Endometrium (tissue), 2 donors: ENCODE data around the gene PDE4B.

Source experiments
- FAIRE-seq: peaks from 2 replicates; lab custom pipeline; 2012; peaks lifted over from hg19 to GRCh38; lab: Jason Lieb, UNC
- donor health status: control.
- donor health status: control.

The PDE4B gene

GRCh38 chr1:66364578-66365391 lies 572.1 kb downstream of the PDE4B start:
- FAIRE-seq, result no peak

DNA sequence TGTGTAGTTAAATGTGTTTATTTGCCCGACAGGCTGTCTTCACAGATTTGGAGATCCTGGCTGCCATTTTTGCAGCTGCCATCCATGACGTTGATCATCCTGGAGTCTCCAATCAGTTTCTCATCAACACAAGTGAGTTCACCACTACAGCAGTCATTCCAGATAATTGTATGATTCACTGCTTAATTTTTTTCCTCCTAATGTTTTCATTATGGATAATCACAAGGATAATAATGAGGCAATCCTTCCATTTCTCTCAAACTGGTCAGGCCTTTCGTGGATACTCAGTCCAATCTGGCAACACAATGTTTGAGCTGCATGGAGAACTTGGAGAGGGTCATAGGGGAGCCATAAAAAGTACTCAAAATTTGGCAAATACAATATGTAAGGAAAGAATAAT lies 572.9 kb downstream of the PDE4B start:
- FAIRE-seq, result no peak

DNA sequence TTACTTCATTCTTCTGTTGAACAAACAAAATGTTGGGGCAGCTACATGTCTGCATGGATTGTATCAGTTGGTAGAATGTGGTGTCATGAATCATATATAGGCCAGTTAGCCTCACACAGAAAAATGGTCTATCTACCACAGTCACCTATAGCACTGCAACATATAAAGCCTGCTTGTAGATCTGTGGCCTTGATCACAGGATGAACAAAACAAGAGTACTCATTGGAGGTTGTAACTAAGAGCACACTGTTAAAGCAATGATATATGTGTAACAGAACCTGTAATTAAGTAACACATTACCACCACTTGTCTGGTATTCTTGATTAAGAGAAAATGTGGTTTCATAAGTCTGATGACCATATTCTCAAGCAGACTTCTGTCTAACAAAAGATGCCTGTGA lies 573.9 kb downstream of the PDE4B start:
- no peak for FAIRE-seq

DNA sequence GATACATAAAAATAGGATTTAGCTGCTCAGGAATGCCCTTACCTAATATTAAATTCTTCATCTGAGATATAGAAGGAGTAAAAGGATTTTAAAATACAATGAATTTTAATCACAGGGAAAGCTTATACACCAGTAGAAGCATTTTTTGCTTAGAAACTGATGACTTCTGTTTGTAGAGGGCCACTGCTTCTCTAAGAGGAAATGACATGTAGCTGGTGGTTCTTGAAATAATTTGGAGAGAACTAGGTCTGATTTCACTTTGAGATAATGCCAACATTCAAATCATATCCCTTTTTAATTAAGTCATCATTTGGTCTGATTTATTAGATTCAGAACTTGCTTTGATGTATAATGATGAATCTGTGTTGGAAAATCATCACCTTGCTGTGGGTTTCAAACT lies 574.7 kb downstream of the PDE4B start:
- no peak for FAIRE-seq

DNA sequence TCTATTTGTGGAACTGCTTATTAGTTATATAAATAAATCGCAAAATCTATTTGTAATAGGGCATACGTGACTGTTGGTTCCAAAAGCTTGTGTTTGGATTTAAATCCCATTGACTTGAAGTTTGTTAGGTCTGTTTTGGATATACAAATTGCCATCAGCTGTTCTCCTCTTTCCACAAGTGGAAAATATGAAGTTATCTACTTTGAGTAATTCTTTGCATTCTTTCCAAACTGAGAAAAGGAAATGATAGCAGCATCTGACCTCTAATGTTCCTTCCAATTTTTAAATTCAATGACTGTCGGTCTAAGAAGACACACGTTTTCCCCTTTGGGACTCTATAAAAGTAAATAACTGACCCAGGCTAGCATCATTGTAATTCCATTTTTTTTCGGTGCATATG lies 575.6 kb downstream of the PDE4B start:
- no peak for FAIRE-seq

DNA sequence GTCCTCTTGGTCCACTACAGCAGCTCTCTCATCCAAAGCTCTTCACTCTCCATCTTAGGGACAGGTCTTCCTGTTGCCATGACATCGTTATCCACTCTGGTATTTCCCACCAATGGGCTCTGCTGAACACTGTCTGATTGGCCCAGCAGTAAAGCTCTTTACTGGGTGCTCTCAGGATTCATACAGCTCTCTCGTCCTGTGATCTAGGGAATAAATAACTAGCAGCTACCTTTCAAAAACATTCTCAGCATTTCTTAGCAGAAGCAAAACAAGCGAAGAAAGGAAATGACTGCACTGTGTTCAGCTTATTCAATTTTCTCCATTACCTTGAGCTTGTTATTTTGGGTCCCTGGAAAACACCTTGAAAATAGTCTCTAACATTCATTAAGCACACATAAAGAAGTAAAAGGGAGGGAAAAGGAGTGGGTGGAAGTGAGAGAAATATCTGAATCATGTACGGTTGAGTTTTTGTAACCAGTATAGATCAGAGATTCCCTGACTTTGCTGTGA lies 577.8 kb downstream of the PDE4B start:
- no peak for FAIRE-seq

DNA sequence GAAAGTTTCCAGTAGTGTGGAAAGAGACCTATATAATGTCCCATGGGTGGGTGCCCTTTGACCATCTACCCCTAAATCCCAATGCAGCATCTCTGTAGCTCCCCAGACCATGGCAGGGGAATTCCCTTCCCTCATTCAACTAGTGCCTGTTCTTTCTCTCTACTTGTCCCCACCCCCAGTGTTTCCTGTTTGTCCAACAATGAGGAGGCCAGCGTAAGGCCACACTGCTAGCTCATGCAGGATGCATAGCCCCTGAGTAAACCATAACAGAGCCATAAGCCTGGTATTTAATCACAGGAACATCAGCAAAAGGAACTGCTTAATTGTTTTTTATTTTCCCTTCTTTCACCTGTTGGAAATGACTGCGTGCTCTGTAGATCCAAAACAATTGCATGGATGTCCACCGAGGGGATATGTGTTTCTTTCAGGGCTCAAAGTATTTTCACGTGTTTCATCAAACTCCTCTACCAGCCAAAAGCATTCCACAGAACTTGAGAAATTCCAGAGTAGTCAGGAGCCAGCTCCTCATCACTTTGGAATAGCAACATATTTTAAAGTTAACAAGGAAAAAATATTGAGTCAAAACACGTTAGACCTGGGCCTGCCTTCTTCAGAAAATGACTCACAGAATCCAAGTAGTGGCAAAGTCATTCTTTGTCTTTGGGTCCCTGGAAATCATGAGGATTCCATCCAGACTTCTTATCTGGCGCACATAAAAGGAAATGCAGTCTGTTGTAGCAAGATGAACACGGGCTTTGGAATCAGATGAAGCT lies 578.7 kb downstream of the PDE4B start:
- no peak for FAIRE-seq

GRCh38 chr1:66372522-66373101 lies 579.9 kb downstream of the PDE4B start:
- no peak for FAIRE-seq

DNA sequence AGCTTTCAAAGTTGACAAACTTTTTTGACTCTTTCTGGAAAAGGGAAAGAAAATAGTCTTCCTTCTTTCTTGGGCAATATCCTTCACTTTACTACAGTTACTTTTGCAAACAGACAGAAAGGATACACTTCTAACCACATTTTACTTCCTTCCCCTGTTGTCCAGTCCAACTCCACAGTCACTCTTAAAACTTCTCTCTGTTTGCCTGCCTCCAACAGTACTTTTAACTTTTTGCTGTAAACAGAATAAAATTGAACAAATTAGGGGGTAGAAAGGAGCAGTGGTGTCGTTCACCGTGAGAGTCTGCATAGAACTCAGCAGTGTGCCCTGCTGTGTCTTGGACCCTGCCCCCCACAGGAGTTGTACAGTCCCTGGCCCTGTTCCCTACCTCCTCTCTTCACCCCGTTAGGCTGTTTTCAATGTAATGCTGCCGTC lies 580.5 kb downstream of the PDE4B start:
- no peak for FAIRE-seq

GRCh38 chr1:66374148-66374547 lies 581.5 kb downstream of the PDE4B start:
- FAIRE-seq, result no peak

DNA sequence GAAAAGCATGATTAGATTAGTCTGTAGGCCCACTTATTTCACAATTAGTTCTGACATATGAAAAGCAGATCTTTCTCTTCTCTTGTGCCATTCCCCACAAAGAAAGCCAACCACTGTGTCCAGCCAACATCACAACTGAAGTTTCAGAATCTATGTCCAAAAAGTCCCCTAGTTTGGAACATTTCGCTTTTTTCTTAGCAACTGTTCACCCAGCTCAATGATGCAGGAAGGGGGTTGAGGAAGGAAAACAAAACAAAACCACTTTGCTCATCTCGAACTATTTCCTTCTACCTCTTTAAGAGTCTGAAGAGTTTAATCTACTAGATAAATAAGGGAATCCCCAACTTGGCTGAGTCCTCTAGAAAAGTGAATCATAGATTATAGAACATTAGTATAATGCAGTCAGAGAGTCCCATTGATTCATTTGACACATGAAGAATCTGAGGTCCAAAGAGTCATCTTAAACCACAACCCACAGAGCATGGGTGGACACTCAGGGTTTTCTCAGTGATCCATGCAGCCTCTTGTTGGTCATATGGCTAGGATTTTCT lies 581.9 kb downstream of the PDE4B start:
- no peak for FAIRE-seq

GRCh38 chr1:66375125-66375524 lies 582.4 kb downstream of the PDE4B start:
- no peak for FAIRE-seq

- no peak for FAIRE-seq
Measured at GRCh38 chr1:66380452-66381212, 587.9 kb downstream of the PDE4B start.

DNA sequence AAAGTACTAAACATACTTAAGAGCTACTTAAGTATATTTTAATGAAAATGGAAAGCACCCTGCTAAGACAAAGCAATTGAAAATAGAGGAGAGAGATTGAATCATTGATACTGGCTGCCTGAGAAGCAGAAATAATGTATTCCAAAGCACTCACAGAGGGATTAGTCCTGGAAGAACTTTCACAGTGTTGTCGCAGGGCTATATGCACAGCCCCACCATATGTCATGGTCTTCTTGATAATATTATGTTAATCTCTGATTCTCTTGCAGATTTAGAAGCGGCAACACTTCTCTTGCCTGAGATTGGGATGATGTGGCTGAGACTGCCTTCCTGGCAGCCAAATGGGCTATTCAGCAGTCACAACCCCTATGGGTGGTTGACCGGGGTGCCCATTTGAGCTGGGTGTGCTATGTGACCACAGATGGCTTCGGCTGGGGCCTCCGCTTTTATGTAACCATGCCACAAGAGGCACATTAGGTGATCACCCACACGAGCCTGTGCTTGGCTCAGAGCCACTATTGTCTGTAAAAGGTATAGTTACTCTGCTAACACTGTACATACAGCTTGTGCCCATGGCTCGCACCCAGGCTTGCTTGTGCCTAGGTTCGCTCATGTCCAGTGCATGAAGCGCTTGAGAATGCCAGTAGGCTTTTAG lies 589.1 kb downstream of the PDE4B start:
- no peak for FAIRE-seq

- no peak for FAIRE-seq
Measured at GRCh38 chr1:66383168-66383567, 590.5 kb downstream of the PDE4B start.

DNA sequence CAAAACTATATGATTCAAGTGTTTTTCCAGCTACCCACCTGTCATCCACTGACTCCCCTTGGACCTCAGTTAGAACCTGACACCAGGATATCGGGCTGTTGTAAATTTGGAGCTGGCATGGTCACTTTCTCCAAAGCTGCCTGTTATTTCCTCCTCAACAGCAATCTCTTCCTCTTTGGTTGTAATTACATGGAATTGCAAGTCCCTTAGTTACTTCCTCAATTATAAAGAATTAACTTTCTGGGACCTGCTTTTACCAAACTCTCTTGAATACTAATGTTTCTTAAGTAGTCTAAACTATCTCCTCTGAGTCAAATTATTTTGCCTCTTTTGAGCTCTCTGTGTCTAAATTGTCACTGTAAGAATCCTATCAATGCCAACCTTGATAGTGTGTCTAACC lies 590.9 kb downstream of the PDE4B start:
- FAIRE-seq, result no peak

- FAIRE-seq, result no peak
Measured at GRCh38 chr1:66384258-66384921, 591.7 kb downstream of the PDE4B start.

DNA sequence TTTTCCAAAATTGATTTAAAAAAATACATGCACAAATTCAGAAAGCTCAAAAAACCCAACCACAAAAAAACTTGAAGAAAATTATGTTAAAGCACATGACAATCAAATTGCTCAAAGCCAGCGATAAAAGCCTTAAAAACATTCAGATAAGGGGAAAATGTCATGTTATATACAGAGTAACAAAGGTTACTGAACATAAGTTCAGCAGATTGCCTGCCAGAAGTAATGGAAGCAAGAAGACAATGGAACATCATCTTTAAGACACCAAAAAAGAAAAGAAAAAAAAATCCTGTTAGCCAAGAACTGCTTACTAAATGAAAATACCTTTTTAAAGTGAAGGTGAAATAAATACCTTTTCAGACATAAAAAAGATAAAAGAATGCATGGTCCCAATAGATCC lies 594.0 kb downstream of the PDE4B start:
- no peak for FAIRE-seq

GRCh38 chr1:66388913-66389312 lies 596.2 kb downstream of the PDE4B start:
- no peak for FAIRE-seq

GRCh38 chr1:66393586-66394287 lies 601.0 kb downstream of the PDE4B start:
- FAIRE-seq, result no peak
